Stimulated activated CD4-positive, alpha-beta T cell treated with anti-CD3 and anti-CD28 coated beads, TNF-alpha, amount 100 ng/mL, for 1 hour (primary cell): Measurements from ENCODE around the gene DAGLB.
A peak's percentile ranks its signal among the peaks of the same experiment; 100 is the strongest.
"Not testable (repeated sequence)": the region's sequence is repeated elsewhere in the genome, so short reads cannot be mapped to it uniquely, and the experiment has no call there.

Experiments
- DNase-seq, 3 donors: peaks; one replicate each; pipeline ENCODE4 v3.0.0-alpha.2; 2020; ENCODE audit warnings: low read depth in 3 of 3, low spot score in 1 of 3

The DAGLB gene

GRCh38 chr7:6461946-6462550, 14.3 kb upstream of the DAGLB start:
- no peak for DNase-seq

GRCh38 chr7:6460990-6461584, 13.3 kb upstream of the DAGLB start:
- DNase-seq: no peak

GRCh38 chr7:6460303-6460702, 12.5 kb upstream of the DAGLB start:
- DNase-seq: no peak

- not testable (repeated sequence) for DNase-seq
Measured at GRCh38 chr7:6458676-6459075, 10.9 kb upstream of the DAGLB start.

- DNase-seq: no peak
Measured at GRCh38 chr7:6453734-6454133, 6.0 kb upstream of the DAGLB start.

- no peak for DNase-seq
Measured at GRCh38 chr7:6451224-6451705, 3.5 kb upstream of the DAGLB start.

GRCh38 chr7:6450591-6450990, 2.8 kb upstream of the DAGLB start:
- not testable (repeated sequence) for DNase-seq

GRCh38 chr7:6449884-6450283, 2.1 kb upstream of the DAGLB start:
- not testable (repeated sequence) for DNase-seq

- no peak for DNase-seq
Measured at GRCh38 chr7:6448943-6449543, 1.3 kb upstream of the DAGLB start.

GRCh38 chr7:6446838-6447580, 745 bp downstream of the DAGLB start:
- DNase-seq: peak in 1 of 3 donors; percentile 14

- no peak for DNase-seq
Measured at GRCh38 chr7:6444516-6445269, 3.1 kb downstream of the DAGLB start.

GRCh38 chr7:6443372-6443941, 4.3 kb downstream of the DAGLB start:
- no peak for DNase-seq

- DNase-seq: no peak
Measured at GRCh38 chr7:6442114-6442513, 5.6 kb downstream of the DAGLB start.

GRCh38 chr7:6440381-6440780, 7.4 kb downstream of the DAGLB start:
- DNase-seq: no peak

GRCh38 chr7:6438427-6438826, 9.3 kb downstream of the DAGLB start:
- DNase-seq: no peak

- DNase-seq: no peak
Measured at GRCh38 chr7:6437251-6437650, 10.5 kb downstream of the DAGLB start.

GRCh38 chr7:6436385-6436685, 11.4 kb downstream of the DAGLB start:
- DNase-seq: no peak

- peak; percentile 69 to 90 (median 78) for DNase-seq
Measured at GRCh38 chr7:6435486-6436384, 12.0 kb downstream of the DAGLB start.

GRCh38 chr7:6433784-6434615, 13.8 kb downstream of the DAGLB start:
- DNase-seq: no peak
